Astrocyte (in vitro differentiated cells and primary cell): ENCODE data around the gene CBLC. TPM values are rescaled to one million over a fixed set of nuclear protein-coding genes. Genes with fewer than 3 reads are reported as not detected.

Experiments used
- DNase-seq: peaks from one replicate; pipeline ENCODE4 v3.0.0-alpha.2; 2010; ENCODE audit warnings: low read depth
- FAIRE-seq: peaks from 2 replicates; lab custom pipeline; 2011; peaks lifted over from hg19 to GRCh38; lab: Jason Lieb, UNC
- H2AFZ ChIP-seq: 2 replicates; pipeline ENCODE4 v1.6.0; 2012; ENCODE audit warnings: low read depth, low read length, inconsistent platforms
- H3K27ac ChIP-seq: 2 replicates; pipeline ENCODE4 v1.5.1; 2011; ENCODE audit warnings: low read depth, low read length, inconsistent platforms
- H3K27me3 ChIP-seq: 2 replicates; pipeline ENCODE4 v1.6.0; 2011; ENCODE audit warnings: low read length, inconsistent platforms; ENCODE audit not compliant: insufficient read depth
- H3K36me3 ChIP-seq: 2 replicates; pipeline ENCODE4 v1.5.1; 2011; ENCODE audit warnings: low read length, inconsistent platforms; ENCODE audit not compliant: insufficient read depth
- H3K4me1 ChIP-seq: 2 replicates; pipeline ENCODE4 v1.5.1; 2011; ENCODE audit warnings: low read length, inconsistent platforms; ENCODE audit not compliant: insufficient read depth
- H3K4me2 ChIP-seq: 2 replicates; pipeline ENCODE4 v1.6.0; 2012; ENCODE audit warnings: low read length, inconsistent platforms
- H3K4me3 ChIP-seq: 2 replicates; pipeline ENCODE4 v1.5.1; 2011; ENCODE audit warnings: low read depth, mild to moderate bottlenecking, low read length, inconsistent platforms; ENCODE audit not compliant: insufficient read depth
- H3K79me2 ChIP-seq: 2 replicates; pipeline ENCODE4 v1.6.0; 2012; ENCODE audit warnings: mild to moderate bottlenecking, low read length, inconsistent platforms; ENCODE audit not compliant: insufficient read depth
- H3K9ac ChIP-seq: 2 replicates; pipeline ENCODE4 v1.6.0; 2012; ENCODE audit warnings: mild to moderate bottlenecking, low read length, inconsistent platforms
- H3K9me3 ChIP-seq: 2 replicates; pipeline ENCODE4 v1.5.1; 2012; ENCODE audit warnings: low read depth, mild to moderate bottlenecking, low read length, inconsistent platforms; ENCODE audit not compliant: insufficient read depth
- H4K20me1 ChIP-seq: 2 replicates; pipeline ENCODE4 v1.6.0; 2012; ENCODE audit warnings: low read length, inconsistent platforms; ENCODE audit not compliant: insufficient read depth
- H3K27ac Mint-ChIP-seq: one replicate; pipeline ENCODE4 v1.8.0; 2021; ENCODE audit warnings: mild to moderate bottlenecking, mixed read lengths; ENCODE audit not compliant: unreplicated experiment
- H3K27me3 Mint-ChIP-seq: one replicate; pipeline ENCODE4 v1.8.0; 2021; ENCODE audit warnings: low read depth, mixed read lengths; ENCODE audit not compliant: unreplicated experiment
- H3K36me3 Mint-ChIP-seq: one replicate; pipeline ENCODE4 v1.8.0; 2021; ENCODE audit warnings: low read depth, mixed read lengths; ENCODE audit not compliant: unreplicated experiment
- H3K4me1 Mint-ChIP-seq: one replicate; pipeline ENCODE4 v1.8.0; 2021; ENCODE audit warnings: low read depth, mixed read lengths; ENCODE audit not compliant: unreplicated experiment
- H3K4me3 Mint-ChIP-seq: one replicate; pipeline ENCODE4 v1.8.0; 2021; ENCODE audit warnings: mild to moderate bottlenecking, moderate library complexity, mixed read lengths; ENCODE audit not compliant: unreplicated experiment
- H3K9me3 Mint-ChIP-seq: one replicate; pipeline ENCODE4 v1.8.0; 2021; ENCODE audit warnings: mild to moderate bottlenecking, mixed read lengths; ENCODE audit not compliant: unreplicated experiment
- CTCF ChIP-seq: IDR thresholded peaks from 2 replicates; pipeline ENCODE4 v1.5.1; 2011; ENCODE audit warnings: low read depth, mild to moderate bottlenecking, inconsistent platforms, low read length, moderate library complexity; ENCODE audit not compliant: insufficient read depth
- EZH2 ChIP-seq: IDR thresholded peaks from 2 replicates; pipeline ENCODE4 v1.6.1; 2012; ENCODE audit warnings: mild to moderate bottlenecking, low read length, inconsistent platforms; ENCODE audit not compliant: insufficient read depth
- total RNA-seq: library from RNA; stranded (reverse); gene quantifications from 2 replicates; pipeline ENCODE4 v1.2.1, GENCODE V29; 2021

The CBLC gene
- total RNA-seq, 1 donor from 2014 or later: not detected

DNA sequence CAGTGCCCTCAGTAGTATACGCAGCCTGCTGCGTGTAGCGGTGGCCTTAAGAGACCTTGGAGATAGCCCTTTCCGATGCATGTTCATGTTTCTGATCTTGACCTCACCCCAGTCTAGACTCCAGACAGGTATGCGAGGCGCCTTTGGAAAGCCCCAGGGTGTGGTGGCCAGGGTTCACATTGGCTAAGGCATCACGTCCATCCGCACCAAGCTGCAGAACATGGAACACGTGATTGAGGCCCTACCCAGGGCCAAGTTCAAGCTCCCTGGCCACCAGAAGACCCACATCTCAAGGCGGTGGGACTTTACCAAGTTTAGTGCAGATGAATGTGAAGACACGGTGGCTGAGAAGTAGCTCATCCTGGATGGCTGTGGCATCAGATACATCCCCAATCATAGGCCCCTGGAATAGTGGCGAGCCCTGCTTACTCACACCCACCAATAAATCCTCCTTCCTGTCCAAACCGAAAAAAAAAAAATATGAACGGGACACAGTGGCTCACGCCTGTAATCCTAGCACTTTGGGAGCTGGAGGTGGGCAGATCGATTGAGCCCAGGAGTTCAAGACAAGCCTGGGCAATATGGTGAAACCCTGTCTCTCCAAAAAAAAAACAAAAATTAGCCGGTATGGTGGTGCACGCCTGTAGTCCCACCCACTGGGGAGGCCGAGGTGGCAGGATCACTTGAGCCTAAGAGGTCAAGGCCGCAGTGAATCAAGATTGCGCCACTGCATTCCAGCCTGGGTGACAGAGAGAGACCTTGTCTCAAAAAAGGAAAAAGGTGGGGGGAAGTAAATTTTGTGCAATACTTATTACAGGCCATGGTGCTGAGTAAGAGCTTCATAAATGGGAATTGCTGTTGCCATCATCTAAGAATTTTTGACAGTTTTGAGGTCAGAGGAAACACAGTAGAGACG, 12.4 kb upstream of the CBLC start:
- Histone ChIP-seq H3K27ac (no peak overlapping the region), H3K36me3 (no peaks in the 10 kb centered on the region), H4K20me1 (no peaks in the 10 kb centered on the region), H3K9me3 (peaks cover 4% of the 10 kb centered on the region), H3K79me2 (no peaks in the 10 kb centered on the region), H3K4me1 (peaks cover 4% of the 10 kb centered on the region), H3K9ac (no peak overlapping the region), H3K4me3 (no peak overlapping the region), H2AFZ (no peak overlapping the region), H3K27me3 (no peaks in the 10 kb centered on the region), H3K4me2 (no peak overlapping the region)
- H3K27me3 Mint-ChIP-seq: peaks cover 2% of the 10 kb centered on the region
- FAIRE-seq: no peak
- no peak overlapping the region for H3K4me3 Mint-ChIP-seq
- peaks cover 9% of the 10 kb centered on the region for H3K9me3 Mint-ChIP-seq
- H3K36me3 Mint-ChIP-seq: peaks cover 5% of the 10 kb centered on the region
- peaks cover 2% of the 10 kb centered on the region for H3K4me1 Mint-ChIP-seq
- H3K27ac Mint-ChIP-seq: no peak overlapping the region
- DNase-seq: no peak
- no peak for TF ChIP-seq EZH2
- TF ChIP-seq CTCF: no peak

GRCh38 chr19:44765949-44766335, 11.7 kb upstream of the CBLC start:
- Histone ChIP-seq H3K9ac (no peak overlapping the region), H3K27me3 (no peaks in the 10 kb centered on the region), H3K79me2 (no peaks in the 10 kb centered on the region), H4K20me1 (no peaks in the 10 kb centered on the region), H3K4me1 (no peaks in the 10 kb centered on the region), H3K27ac (no peak overlapping the region), H3K4me2 (no peak overlapping the region), H3K9me3 (peaks cover 4% of the 10 kb centered on the region), H3K4me3 (no peak overlapping the region), H3K36me3 (no peaks in the 10 kb centered on the region), H2AFZ (no peak overlapping the region)
- FAIRE-seq: no peak
- no peak for DNase-seq
- Mint-ChIP-seq H3K27ac (no peak overlapping the region), H3K9me3 (peaks cover 9% of the 10 kb centered on the region), H3K36me3 (peaks cover 2% of the 10 kb centered on the region), H3K4me3 (no peak overlapping the region), H3K4me1 (peaks cover 3% of the 10 kb centered on the region), H3K27me3 (peaks cover 2% of the 10 kb centered on the region)
- no peak for TF ChIP-seq EZH2
- no peak for TF ChIP-seq CTCF
